ENCODE data around the gene TMEM30B. TPM values are rescaled to one million over a fixed set of nuclear protein-coding genes. Genes with fewer than 3 reads are reported as not detected.
A peak's percentile ranks its signal among the peaks of the same experiment; 100 is the strongest.

Gene TMEM30B
- total and polyA plus RNA-seq, 2 of the 4 experiments (the other 2 are of a cell fraction), result 0.03 TPM; not detected in 1

DNA sequence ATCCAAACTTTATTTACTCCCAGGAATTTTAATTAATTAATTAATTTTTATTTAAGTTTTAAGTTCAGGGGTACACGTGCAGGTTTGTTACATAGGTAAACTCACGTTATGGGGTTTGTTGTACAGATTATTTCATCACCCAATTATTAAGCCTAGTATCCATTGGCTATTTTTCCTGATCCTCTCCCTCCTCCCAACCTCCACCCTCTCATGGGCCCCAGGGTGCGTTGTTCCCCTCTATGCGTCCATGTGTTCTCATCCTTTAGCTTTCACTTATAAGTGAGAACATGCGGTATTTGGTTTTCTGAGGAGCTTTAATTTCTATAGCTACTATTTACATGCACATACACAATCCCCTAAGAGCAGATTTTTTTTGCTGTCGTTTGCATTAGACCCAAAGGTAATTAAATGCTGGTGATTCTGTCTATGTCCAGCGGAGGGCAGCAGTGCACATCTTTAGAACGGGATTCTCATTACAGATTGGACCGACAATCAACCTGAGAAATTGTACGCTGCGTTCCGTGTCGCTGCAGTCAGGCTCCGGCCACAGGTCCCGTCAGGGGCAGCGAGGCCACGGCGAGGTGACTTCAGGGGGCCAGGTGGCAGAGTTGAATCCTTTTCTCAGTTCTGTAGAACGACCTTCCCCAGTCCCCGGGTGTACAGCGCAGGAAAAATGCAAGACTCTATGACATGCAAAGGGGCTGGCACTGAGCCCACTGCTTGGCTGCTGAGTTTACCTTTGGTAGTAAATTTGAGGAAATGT is 11.6 kb downstream of the TMEM30B start:
- 0% methylated on average over 10 of the region's 21 CpGs; no CpG with 5 or more reads in 1 of the 2 experiments for WGBS, 2 experiments (ENCODE audit: extremely low coverage in 2 of 2, insufficient read length in 1 of 2)
- intact Hi-C loops (cut with micrococcal nuclease) (loop anchor here (1.0 kb wide), 1 partner anchor 17 kb away; no protein-coding TSS in a partner anchor), in situ Hi-C loops (cut with MboI; ENCODE audit: low sequenced_read_pairs) (no loop called here), dilution Hi-C loops (cut with HindIII; ENCODE audit: low sequenced_read_pairs, unreplicated experiment) (no loop called here)
- no peaks in the 10 kb centered on the region for H3K36me3 ChIP-seq (ENCODE audit: control insufficient read depth, insufficient read depth, low read length)
- no peak overlapping the region for H2AK9ac ChIP-seq (replicated peaks; ENCODE audit: low read depth, low read length, poor library complexity)
- no peak overlapping the region for H3K56ac ChIP-seq (ENCODE audit: extremely low read depth, insufficient read depth, low read length)
- H4K5ac ChIP-seq (ENCODE audit: low read depth, low read length), result no peak overlapping the region
- 0 out of 2 replicates have a peak overlapping the region, but pooled peaks have one; percentile 48 for H3K23ac ChIP-seq (ENCODE audit: low read depth, low read length)
- H3K4me1 ChIP-seq (ENCODE audit: control insufficient read depth, insufficient read depth, low read length), result peaks cover 8% of the 10 kb centered on the region
- no peak overlapping the region for H3K18ac ChIP-seq (ENCODE audit: low read depth, low read length)
- ChIA-PET POLR2A (ENCODE audit: unreplicated experiment) (no interaction called here), CTCF (interaction anchor here (0.7 to 0.9 kb wide), 2 partner anchors 12 to 16 kb away, joined by 3 to 4 read pairs; no protein-coding TSS in a partner anchor)
- TF ChIP-seq CEBPB (IDR thresholded peaks at IDR 0.05; ENCODE audit: low read depth, low read length) (no peak), SMC3 (IDR thresholded peaks at IDR 0.05; ENCODE audit: low read depth, low read length) (peak; percentile 56), RAD21 (IDR thresholded peaks at IDR 0.05; ENCODE audit: low read length) (peak; percentile 58), MAFK (IDR thresholded peaks at IDR 0.05; ENCODE audit: low read depth, low read length) (peak; percentile 19; the same call in 1 of the 2 replicates), BHLHE40 (IDR thresholded peaks at IDR 0.05; ENCODE audit: low read depth, low read length) (no peak)
- TF ChIP-seq, protein P1, sequence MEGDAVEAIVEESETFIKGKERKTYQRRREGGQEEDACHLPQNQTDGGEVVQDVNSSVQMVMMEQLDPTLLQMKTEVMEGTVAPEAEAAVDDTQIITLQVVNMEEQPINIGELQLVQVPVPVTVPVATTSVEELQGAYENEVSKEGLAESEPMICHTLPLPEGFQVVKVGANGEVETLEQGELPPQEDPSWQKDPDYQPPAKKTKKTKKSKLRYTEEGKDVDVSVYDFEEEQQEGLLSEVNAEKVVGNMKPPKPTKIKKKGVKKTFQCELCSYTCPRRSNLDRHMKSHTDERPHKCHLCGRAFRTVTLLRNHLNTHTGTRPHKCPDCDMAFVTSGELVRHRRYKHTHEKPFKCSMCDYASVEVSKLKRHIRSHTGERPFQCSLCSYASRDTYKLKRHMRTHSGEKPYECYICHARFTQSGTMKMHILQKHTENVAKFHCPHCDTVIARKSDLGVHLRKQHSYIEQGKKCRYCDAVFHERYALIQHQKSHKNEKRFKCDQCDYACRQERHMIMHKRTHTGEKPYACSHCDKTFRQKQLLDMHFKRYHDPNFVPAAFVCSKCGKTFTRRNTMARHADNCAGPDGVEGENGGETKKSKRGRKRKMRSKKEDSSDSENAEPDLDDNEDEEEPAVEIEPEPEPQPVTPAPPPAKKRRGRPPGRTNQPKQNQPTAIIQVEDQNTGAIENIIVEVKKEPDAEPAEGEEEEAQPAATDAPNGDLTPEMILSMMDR (conservative IDR thresholded peaks at IDR 0.05; ENCODE audit: low read depth, low read length), result peak; percentile 68
- H2AFZ ChIP-seq (replicated peaks; ENCODE audit: low read length, poor library complexity), result peak overlapping the region; percentile 95
- H2BK120ac ChIP-seq (ENCODE audit: low read depth, low read length), result peak overlapping the region; percentile 76
- peak overlapping the region; percentile 59; the same call in 1 of the 2 replicates for H3K4ac ChIP-seq (ENCODE audit: low read depth, low read length)
- H4K91ac ChIP-seq (ENCODE audit: insufficient read depth, low read depth, low read length), result no peak overlapping the region
- H3K9me1 ChIP-seq (ENCODE audit: insufficient read depth, low read length), result no peaks in the 10 kb centered on the region; the same call in 1 of the 2 replicates
- peak; percentile 86 for ATAC-seq (ENCODE audit: low read depth)
- H2BK15ac ChIP-seq (ENCODE audit: low read depth, low read length), result no peak overlapping the region
- H3K4me3 ChIP-seq (ENCODE audit: insufficient read depth, low read depth, low read length), result peak overlapping the region; percentile 42
- DNase-seq, result peak; percentile 72
- BruUV-seq (replicated peaks), result no TSS peak
- H2BK20ac ChIP-seq (ENCODE audit: low read depth, low read length), result peak overlapping the region; percentile 66; the same call in 1 of the 2 replicates
- peak overlapping the region; percentile 86 for H3K4me2 ChIP-seq (ENCODE audit: low read depth, low read length)
- H3K9me3 ChIP-seq (ENCODE audit: control insufficient read depth, insufficient read depth, low read length), result no peaks in the 10 kb centered on the region
- H3K79me1 ChIP-seq (ENCODE audit: low read depth in 1 of 2, low read length in 2 of 2), result no peaks in the 10 kb centered on the region
- peak overlapping the region in 1 of 2 experiments; percentile 60; a peak in 1 of 4 replicates for H4K8ac ChIP-seq (ENCODE audit: low read depth in 2 of 2, low read length in 2 of 2)
- no peak overlapping the region; the same call in 1 of the 2 replicates for H3K27ac ChIP-seq (ENCODE audit: insufficient read depth, low read length)
- no peak overlapping the region for H2BK5ac ChIP-seq (ENCODE audit: low read depth, low read length, poor library complexity, severe bottlenecking)
- no peaks in the 10 kb centered on the region for H4K20me1 ChIP-seq (ENCODE audit: insufficient read depth, low read length)
- H3K14ac ChIP-seq (replicated peaks; ENCODE audit: low read depth, low read length), result no peak overlapping the region
- no peak overlapping the region for H2AK5ac ChIP-seq (ENCODE audit: low read depth, low read length)
- H3K9ac ChIP-seq (ENCODE audit: low read depth, low read length), result peak overlapping the region; percentile 35
- H3K27me3 ChIP-seq (ENCODE audit: control insufficient read depth, insufficient read depth, low read length), result peaks cover 2% of the 10 kb centered on the region; the same call in 1 of the 2 replicates

All from IMR-90 (cell line).